Measurements from ENCODE around the gene DENND1B. TPM values are rescaled to one million over a fixed set of nuclear protein-coding genes. Genes with fewer than 3 reads are reported as not detected.

The DENND1B gene
- total and polyA plus RNA-seq, 9 of the 15 experiments (the other 6 are each of a cell fraction or from before 2014, with no cell fraction given): 2.1 to 12.1 (median 7.5) TPM

DNA sequence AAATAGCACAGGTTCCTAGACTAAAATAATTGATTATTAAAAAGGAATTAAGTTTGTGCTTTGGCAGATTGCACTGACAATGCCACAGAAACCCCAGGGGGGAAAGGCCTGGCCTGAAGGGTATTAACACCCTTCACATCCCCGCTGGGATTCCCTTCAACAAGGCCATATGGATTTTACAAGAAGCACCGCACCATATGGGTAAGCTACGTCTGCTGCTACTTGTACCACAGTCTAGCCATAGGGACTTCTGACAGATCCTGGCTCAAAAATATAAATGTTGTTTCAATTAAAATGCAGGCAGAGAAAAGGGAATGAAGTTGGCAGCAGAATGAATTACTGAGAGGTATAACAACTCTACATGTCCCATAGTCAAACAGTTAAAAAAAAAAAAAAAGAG is 101.0 kb downstream of the DENND1B start:
- intact Hi-C loops (cut with micrococcal nuclease) (loop anchor here (10.0 kb wide), 1 partner anchor 491 kb away; no protein-coding TSS in a partner anchor), in situ Hi-C loops (cut with MboI) (no loop called here)
- no TSS peak for BruUV-seq (replicated peaks)
- H3K4me1 ChIP-seq (replicated peaks in 1 of 2; ENCODE audit: control insufficient read depth in 2 of 2, insufficient read depth in 2 of 2, low read length in 2 of 2): peaks cover 0 to 13% of the 10 kb centered on the region in 2 experiments; a peak in 2 of 5 replicates
- H3K4me3 ChIP-seq: no peak overlapping the region
- no peaks in the 10 kb centered on the region for H3K27me3 ChIP-seq (ENCODE audit: control insufficient read depth in 2 of 2, insufficient read depth in 2 of 2, low read length in 2 of 2)
- no peaks in the 10 kb centered on the region for H3K9me1 ChIP-seq (ENCODE audit: control insufficient read depth, insufficient read depth, low read length)
- ChIA-PET POLR2A (no interaction called here), CTCF (ENCODE audit: low intra/inter-chr PET ratio) (no interaction called here)
- H3K27ac ChIP-seq (ENCODE audit: extremely low read depth, low read depth, low read length): no peak overlapping the region
- no peak overlapping the region for H3K4me2 ChIP-seq (ENCODE audit: insufficient read depth, low read length)
- ATAC-seq (no peak), FAIRE-seq (no peak), DNase-seq (ENCODE audit: extremely low read depth in 1 of 4, low spot score in 3 of 4) (no peak)
- no peak overlapping the region for H3K9ac ChIP-seq (ENCODE audit: insufficient read depth in 1 of 2, low read depth in 2 of 2, low read length in 2 of 2)
- H2AFZ ChIP-seq (ENCODE audit: low read depth, low read length): no peak overlapping the region
- H3K79me2 ChIP-seq (ENCODE audit: control insufficient read depth, insufficient read depth, low read length): 0 out of 3 replicates have a peak, but pooled peaks cover 3% of the 10 kb centered on the region
- H3K36me3 ChIP-seq (ENCODE audit: control insufficient read depth, insufficient read depth, low read length): no peaks in the 10 kb centered on the region
- no peaks in the 10 kb centered on the region for H4K20me1 ChIP-seq (replicated peaks; ENCODE audit: control insufficient read depth, insufficient read depth, low read length)
- WGBS (ENCODE audit: insufficient coverage, low coverage, missing lambda C conversion rate): 87% methylated on average over 3 of the region's 3 CpGs
- H3K9me3 ChIP-seq (replicated peaks; ENCODE audit: control insufficient read depth, insufficient read depth, low read depth, low read length): no peaks in the 10 kb centered on the region
- no peak for TF ChIP-seq GATAD2A (IDR thresholded peaks at IDR 0.05)
- TF ChIP-seq MYNN (IDR thresholded peaks at IDR 0.05): no peak
- TF ChIP-seq MYNN (CRISPR knock-in tag; IDR thresholded peaks at IDR 0.05): no peak
- TF ChIP-seq HNRNPL (IDR thresholded peaks at IDR 0.05; ENCODE audit: low read depth, low read length): no peak
- no peak for TF ChIP-seq YBX1 (IDR thresholded peaks at IDR 0.05)
- TF ChIP-seq MCM3 (IDR thresholded peaks at IDR 0.05): no peak
- no peak for TF ChIP-seq IRF2 (CRISPR knock-in tag; IDR thresholded peaks at IDR 0.05)
- TF ChIP-seq MAZ (CRISPR knock-in tag; conservative IDR thresholded peaks at IDR 0.05 in 1 of 2, IDR thresholded peaks at IDR 0.05 in 1 of 2): no peak
- no peak for TF ChIP-seq JUNB (CRISPR knock-in tag; conservative IDR thresholded peaks at IDR 0.05)
- no peak for TF ChIP-seq ZFP30 (CRISPR knock-in tag; IDR thresholded peaks at IDR 0.05; ENCODE audit: borderline replicate concordance)
- TF ChIP-seq ZNF140 (CRISPR knock-in tag; IDR thresholded peaks at IDR 0.05): no peak
- TF ChIP-seq, protein P1, sequence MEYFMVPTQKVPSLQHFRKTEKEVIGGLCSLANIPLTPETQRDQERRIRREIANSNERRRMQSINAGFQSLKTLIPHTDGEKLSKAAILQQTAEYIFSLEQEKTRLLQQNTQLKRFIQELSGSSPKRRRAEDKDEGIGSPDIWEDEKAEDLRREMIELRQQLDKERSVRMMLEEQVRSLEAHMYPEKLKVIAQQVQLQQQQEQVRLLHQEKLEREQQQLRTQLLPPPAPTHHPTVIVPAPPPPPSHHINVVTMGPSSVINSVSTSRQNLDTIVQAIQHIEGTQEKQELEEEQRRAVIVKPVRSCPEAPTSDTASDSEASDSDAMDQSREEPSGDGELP (CRISPR knock-in tag; IDR thresholded peaks at IDR 0.05; ENCODE audit: borderline replicate concordance): no peak
- TF ChIP-seq HNRNPH1 (optimal IDR thresholded peaks at IDR 0.05; ENCODE audit: low read depth, low read length): no peak
- no peak for TF ChIP-seq ZNF586 (CRISPR knock-in tag; conservative IDR thresholded peaks at IDR 0.05)
- TF ChIP-seq, protein P2, sequence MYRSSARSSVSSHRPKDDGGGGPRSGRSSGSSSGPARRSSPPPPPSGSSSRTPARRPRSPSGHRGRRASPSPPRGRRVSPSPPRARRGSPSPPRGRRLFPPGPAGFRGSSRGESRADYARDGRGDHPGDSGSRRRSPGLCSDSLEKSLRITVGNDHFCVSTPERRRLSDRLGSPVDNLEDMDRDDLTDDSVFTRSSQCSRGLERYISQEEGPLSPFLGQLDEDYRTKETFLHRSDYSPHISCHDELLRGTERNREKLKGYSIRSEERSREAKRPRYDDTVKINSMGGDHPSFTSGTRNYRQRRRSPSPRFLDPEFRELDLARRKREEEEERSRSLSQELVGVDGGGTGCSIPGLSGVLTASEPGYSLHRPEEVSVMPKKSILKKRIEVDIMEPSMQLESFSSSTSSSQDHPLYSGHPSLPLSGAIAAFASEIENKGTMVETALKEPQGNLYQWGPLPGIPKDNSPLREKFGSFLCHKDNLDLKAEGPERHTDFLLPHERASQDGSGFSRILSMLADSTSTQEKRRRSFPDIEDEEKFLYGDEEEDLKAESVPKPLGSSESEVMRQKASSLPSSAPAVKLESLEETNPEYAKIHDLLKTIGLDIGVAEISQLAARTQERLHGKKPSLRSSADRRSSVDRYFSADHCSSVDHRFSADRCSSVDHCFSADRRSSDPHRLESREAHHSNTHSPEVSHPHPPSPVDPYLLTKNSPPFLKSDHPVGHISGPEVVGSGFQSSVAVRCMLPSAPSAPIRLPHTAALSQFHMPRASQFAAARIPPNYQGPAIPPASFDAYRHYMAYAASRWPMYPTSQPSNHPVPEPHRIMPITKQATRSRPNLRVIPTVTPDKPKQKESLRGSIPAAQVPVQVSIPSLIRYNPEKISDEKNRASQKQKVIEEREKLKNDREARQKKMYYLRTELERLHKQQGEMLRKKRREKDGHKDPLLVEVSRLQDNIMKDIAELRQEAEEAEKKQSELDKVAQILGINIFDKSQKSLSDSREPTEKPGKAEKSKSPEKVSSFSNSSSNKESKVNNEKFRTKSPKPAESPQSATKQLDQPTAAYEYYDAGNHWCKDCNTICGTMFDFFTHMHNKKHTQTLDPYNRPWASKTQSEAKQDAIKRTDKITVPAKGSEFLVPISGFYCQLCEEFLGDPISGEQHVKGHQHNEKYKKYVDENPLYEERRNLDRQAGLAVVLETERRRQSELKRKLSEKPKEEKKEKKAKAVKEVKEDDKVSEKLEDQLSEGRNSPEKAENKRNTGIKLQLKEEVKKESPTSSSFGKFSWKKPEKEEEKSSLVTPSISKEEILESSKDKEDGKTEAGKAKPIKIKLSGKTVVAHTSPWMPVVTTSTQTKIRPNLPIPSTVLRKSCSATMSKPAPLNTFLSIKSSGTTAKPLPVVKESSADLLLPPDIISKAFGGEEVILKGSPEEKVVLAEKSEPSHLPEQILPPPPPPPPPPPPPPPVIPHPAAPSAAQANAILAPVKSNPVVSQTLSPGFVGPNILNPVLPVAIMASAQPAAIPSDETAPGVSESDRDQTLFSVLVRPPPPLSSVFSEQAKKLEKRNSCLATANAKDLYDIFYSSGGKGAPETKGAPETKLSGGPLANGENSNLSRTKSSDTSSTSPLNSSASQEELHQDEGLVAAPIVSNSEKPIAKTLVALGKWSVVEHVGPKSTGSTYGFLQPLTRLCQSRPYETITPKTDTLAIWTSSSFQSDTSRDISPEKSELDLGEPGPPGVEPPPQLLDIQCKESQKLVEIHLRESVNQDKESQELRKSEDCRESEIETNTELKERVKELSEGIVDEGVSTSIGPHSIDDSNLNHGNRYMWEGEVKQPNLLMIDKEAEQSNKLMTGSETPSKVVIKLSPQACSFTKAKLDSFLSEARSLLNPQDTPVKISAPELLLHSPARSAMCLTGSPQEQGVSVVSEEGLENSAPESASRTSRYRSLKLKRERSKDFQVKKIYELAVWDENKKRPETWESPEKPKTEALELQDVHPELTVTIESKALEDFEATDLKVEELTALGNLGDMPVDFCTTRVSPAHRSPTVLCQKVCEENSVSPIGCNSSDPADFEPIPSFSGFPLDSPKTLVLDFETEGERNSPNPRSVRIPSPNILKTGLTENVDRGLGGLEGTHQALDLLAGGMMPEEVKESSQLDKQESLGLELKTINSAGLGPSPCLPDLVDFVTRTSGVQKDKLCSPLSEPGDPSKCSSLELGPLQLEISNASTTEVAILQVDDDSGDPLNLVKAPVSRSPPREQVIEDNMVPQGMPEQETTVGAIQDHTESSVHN (IDR thresholded peaks at IDR 0.05; ENCODE audit: borderline replicate concordance in 1 of 2, low read depth in 1 of 2): no peak
